HL-60 (cell line): ENCODE results near the gene TAL1.

Experiments used
- DNase-seq, 2 experiments: peaks; one replicate each; pipeline ENCODE4 v3.0.0-alpha.2; 2010 to 2020; ENCODE audit warnings: low read depth in 1 of 2, low spot score in 1 of 2
- H3K27ac ChIP-seq: fragments of 250-450 bp; sonication (Bioruptor Pico); replicated peaks from 2 replicates; pipeline ENCODE4 v1.5.1; 2020; ENCODE audit warnings: mild to moderate bottlenecking, moderate library complexity
- H3K27me3 ChIP-seq: fragments of 250-450 bp; sonication (Bioruptor Pico); 2 replicates; pipeline ENCODE4 v1.5.1; 2021; ENCODE audit warnings: mild to moderate bottlenecking, moderate library complexity; ENCODE audit not compliant: insufficient read depth, poor library complexity, severe bottlenecking
- H3K4me3 ChIP-seq: replicated peaks from 2 replicates; pipeline ENCODE4 v1.5.1; 2011; ENCODE audit warnings: mild to moderate bottlenecking, control low read depth, low read length; ENCODE audit not compliant: insufficient read depth
- CTCF ChIP-seq: IDR thresholded peaks from one replicate; pipeline ENCODE4 v1.5.1; 2011; ENCODE audit warnings: low read length, control low read depth, inconsistent platforms; ENCODE audit not compliant: insufficient read depth
- GABPA ChIP-seq: IDR thresholded peaks from 2 replicates; pipeline ENCODE4 v1.6.1; 2012; ENCODE audit warnings: low read depth
- POLR2AphosphoS5 ChIP-seq: IDR thresholded peaks from 2 replicates; pipeline ENCODE4 v1.6.1; 2012; ENCODE audit warnings: low read depth
- REST ChIP-seq: IDR thresholded peaks from 2 replicates; pipeline ENCODE4 v1.6.1; 2012; ENCODE audit warnings: low read depth; ENCODE audit not compliant: insufficient replicate concordance
- SPI1 ChIP-seq: IDR thresholded peaks from 2 replicates; pipeline ENCODE4 v1.6.1; 2012; ENCODE audit warnings: low read depth, mild to moderate bottlenecking, borderline replicate concordance

TAL1 gene

GRCh38 chr1:47190857-47191256 lies 41.2 kb downstream of the TAL1 start:
- no peak for TF ChIP-seq REST
- no peak for TF ChIP-seq SPI1
- no peak for TF ChIP-seq POLR2AphosphoS5
- TF ChIP-seq GABPA = no peak
- no peak for TF ChIP-seq CTCF
- Histone ChIP-seq H3K27me3 (no peaks in the 10 kb centered on the region), H3K27ac (no peak overlapping the region)

GRCh38 chr1:47190509-47190855 lies 41.5 kb downstream of the TAL1 start:
- TF ChIP-seq GABPA (no peak), CTCF (no peak), REST (no peak), POLR2AphosphoS5 (no peak), SPI1 (no peak)
- no peak overlapping the region for H3K4me3 ChIP-seq
- H3K27me3 ChIP-seq = no peaks in the 10 kb centered on the region
- no peak for DNase-seq
- no peak overlapping the region for H3K27ac ChIP-seq

More at GRCh38 chr1:47190857-47191256, 41.2 kb downstream of the TAL1 start:
- no peak overlapping the region for H3K4me3 ChIP-seq
- DNase-seq = no peak

GRCh38 chr1:47189844-47190508 lies 42.0 kb downstream of the TAL1 start, which contains the start of gene PDZK1IP1:
Gene PDZK1IP1 (minus strand): TSS chr1:47190036. CDS start chr1:47189932, 104 bp downstream.
- H3K27ac ChIP-seq = no peak within 1 kb of the TSS
- H3K27me3 ChIP-seq = no peaks in the 10 kb centered on the region
- H3K4me3 ChIP-seq = no peak within 1 kb of the TSS
- TF ChIP-seq GABPA (no peak), POLR2AphosphoS5 (no peak), REST (no peak), SPI1 (no peak), CTCF (no peak)
- DNase-seq = no peak
